H1 (cell line): ENCODE results near the gene NR4A3. TPM values are rescaled to one million over a fixed set of nuclear protein-coding genes. Genes with fewer than 3 reads are reported as not detected.

Source experiments
- BRCA1 ChIP-seq: IDR thresholded peaks from 2 replicates; pipeline ENCODE4 v1.6.1; 2012; ENCODE audit warnings: low read depth, low read length, improper control_type of control experiment
- CHD2 ChIP-seq: IDR thresholded peaks from 2 replicates; pipeline ENCODE4 v1.6.1; 2012; ENCODE audit warnings: low read length, improper control_type of control experiment
- EZH2 ChIP-seq: fragments of 200-600 bp; sonication (generic); IDR thresholded peaks from 2 replicates; pipeline ENCODE4 v1.7.1; 2012; ENCODE audit warnings: low read depth, mild to moderate bottlenecking, moderate library complexity, low read length, inconsistent platforms; ENCODE audit not compliant: severe bottlenecking
- GABPA ChIP-seq: IDR thresholded peaks from 2 replicates; pipeline ENCODE4 v1.6.1; 2011; ENCODE audit warnings: mild to moderate bottlenecking, low read length, moderate library complexity, borderline replicate concordance; ENCODE audit not compliant: insufficient read depth
- HDAC2 ChIP-seq, 2 experiments: fragments of 300-600 bp in 1 of 2; sonication (generic) in 1 of 2; IDR thresholded peaks; 2 replicates each; pipeline ENCODE4 v1.6.1; 2011 to 2012; ENCODE audit warnings: low read depth in 2 of 2, low read length in 2 of 2, mild to moderate bottlenecking in 2 of 2, moderate library complexity in 2 of 2, borderline replicate concordance in 1 of 2, inconsistent platforms in 1 of 2
- HDAC6 ChIP-seq: IDR thresholded peaks from one replicate; pipeline ENCODE4 v1.7.1; 2012; ENCODE audit warnings: low read depth, mild to moderate bottlenecking, inconsistent platforms, low read length, moderate library complexity
- JUN ChIP-seq: IDR thresholded peaks from 2 replicates; pipeline ENCODE4 v1.6.1; 2011; ENCODE audit warnings: low read depth, mild to moderate bottlenecking, improper control_type of control experiment, low read length
- NRF1 ChIP-seq: IDR thresholded peaks from 2 replicates; pipeline ENCODE4 v1.6.1; 2011; ENCODE audit warnings: mild to moderate bottlenecking, low read depth, low read length, improper control_type of control experiment
- RAD21 ChIP-seq, 2 experiments: IDR thresholded peaks in 1 of 2; conservative IDR thresholded peaks in 1 of 2; 2 replicates each; pipeline ENCODE4 v1.6.1; 2011; ENCODE audit warnings: low read depth in 2 of 2, low read length in 2 of 2, improper control_type of control experiment in 1 of 2, inconsistent platforms in 1 of 2, mild to moderate bottlenecking in 1 of 2, moderate library complexity in 1 of 2
- RBBP5 ChIP-seq: IDR thresholded peaks from 2 replicates; pipeline ENCODE4 v1.7.1; 2012; ENCODE audit warnings: low read depth, mild to moderate bottlenecking, inconsistent platforms, low read length, moderate library complexity, borderline replicate concordance
- SP4 ChIP-seq: IDR thresholded peaks from 2 replicates; pipeline ENCODE4 v1.6.1; 2012; ENCODE audit warnings: low read length, inconsistent platforms
- SRF ChIP-seq: IDR thresholded peaks from 2 replicates; pipeline ENCODE4 v1.6.1; 2011; ENCODE audit warnings: mild to moderate bottlenecking, low read depth, low read length, moderate library complexity
- TAF7 ChIP-seq: optimal IDR thresholded peaks from 2 replicates; pipeline ENCODE3; 2011; ENCODE audit warnings: low read depth, mild to moderate bottlenecking, inconsistent platforms, low read length, moderate library complexity, borderline replicate concordance
- polyA plus RNA-seq, 7 experiments: library from polyadenylated mRNA; depleted of rRNA in 3 of 7; stranded (reverse) in 5 of 7; unstranded in 2 of 7; fragments of >200 nt in 5 of 7; fragments of 200-250 nt in 2 of 7; gene quantifications; 1 replicate in 5 of 7; 2 replicates in 1 of 7; 4 replicates in 1 of 7; pipeline versions ENCODE4 v1.2.1 to v1.2.3, GENCODE V29; 2011 to 2013; ENCODE audit warnings: missing spikeins in 2 of 7, mixed read lengths in 2 of 7
- total RNA-seq: library from RNA; stranded (reverse); fragmentation: NEBNext Ultra II Directional; extraction: Animal tissue kit (Norgen Biotek cat#: 25700); gene quantifications from 2 replicates; pipeline ENCODE4 v1.2.1, GENCODE V29; 2021
- TF ChIP-seq, protein P1 (sequence below): IDR thresholded peaks from 2 replicates; pipeline ENCODE4 v1.6.1; 2012; ENCODE audit warnings: inconsistent platforms

The NR4A3 gene
- total and polyA plus RNA-seq, 2 of the 8 experiments (the other 6 are each of a cell fraction or from before 2014, with no cell fraction given), result 0.05 to 0.30 TPM

DNA sequence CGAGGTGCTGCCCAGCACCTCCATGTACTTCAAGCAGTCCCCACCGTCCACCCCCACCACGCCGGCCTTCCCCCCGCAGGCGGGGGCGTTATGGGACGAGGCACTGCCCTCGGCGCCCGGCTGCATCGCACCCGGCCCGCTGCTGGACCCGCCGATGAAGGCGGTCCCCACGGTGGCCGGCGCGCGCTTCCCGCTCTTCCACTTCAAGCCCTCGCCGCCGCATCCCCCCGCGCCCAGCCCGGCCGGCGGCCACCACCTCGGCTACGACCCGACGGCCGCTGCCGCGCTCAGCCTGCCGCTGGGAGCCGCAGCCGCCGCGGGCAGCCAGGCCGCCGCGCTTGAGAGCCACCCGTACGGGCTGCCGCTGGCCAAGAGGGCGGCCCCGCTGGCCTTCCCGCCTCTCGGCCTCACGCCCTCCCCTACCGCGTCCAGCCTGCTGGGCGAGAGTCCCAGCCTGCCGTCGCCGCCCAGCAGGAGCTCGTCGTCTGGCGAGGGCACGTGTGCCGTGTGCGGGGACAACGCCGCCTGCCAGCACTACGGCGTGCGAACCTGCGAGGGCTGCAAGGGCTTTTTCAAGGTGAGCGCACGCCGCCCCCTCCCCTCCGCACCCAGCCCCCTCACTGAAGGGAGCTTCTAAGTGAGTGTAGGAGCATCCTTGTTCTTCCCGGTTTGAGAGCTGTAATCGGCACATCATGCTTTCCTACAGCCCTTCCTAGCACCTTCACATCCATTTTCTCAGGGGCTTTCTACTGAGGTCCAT lies 6.9 kb downstream of the NR4A3 start (continued):
- TF ChIP-seq JUN (no peak), EZH2 (peak; percentile 85), TAF7 (no peak), BRCA1 (no peak), HDAC2 (IDR thresholded peaks at IDR 0.05; ENCODE audit: borderline replicate concordance in 1 of 2, low read depth in 2 of 2, low read length in 2 of 2) (0 out of 4 replicates have a peak, but pooled peaks of 1 of the 2 experiments have one; percentile 60), HDAC6 (no peak), RBBP5 (peak; percentile 70; the same call in 1 of the 2 replicates), CHD2 (no peak), SP4 (no peak), GABPA (peak; percentile 40; the same call in 1 of the 2 replicates), NRF1 (no peak), SRF (no peak), RAD21 (IDR thresholded peaks at IDR 0.05 in 1 of 2, conservative IDR thresholded peaks at IDR 0.05 in 1 of 2; ENCODE audit: low read depth in 2 of 2, low read length in 2 of 2) (0 out of 4 replicates have a peak, but pooled peaks of 1 of the 2 experiments have one; percentile 2)
- TF ChIP-seq, protein P1, sequence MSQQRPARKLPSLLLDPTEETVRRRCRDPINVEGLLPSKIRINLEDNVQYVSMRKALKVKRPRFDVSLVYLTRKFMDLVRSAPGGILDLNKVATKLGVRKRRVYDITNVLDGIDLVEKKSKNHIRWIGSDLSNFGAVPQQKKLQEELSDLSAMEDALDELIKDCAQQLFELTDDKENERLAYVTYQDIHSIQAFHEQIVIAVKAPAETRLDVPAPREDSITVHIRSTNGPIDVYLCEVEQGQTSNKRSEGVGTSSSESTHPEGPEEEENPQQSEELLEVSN, result peak; percentile 99
- TF ChIP-seq, all 59 proteins: peak for 12
